ENCODE results near the gene DLX6. TPM values are rescaled to one million over a fixed set of nuclear protein-coding genes. Genes with fewer than 3 reads are reported as not detected.

DLX6 gene
- total RNA-seq, 1 experiment from 2014 or later = 1.3 TPM

DNA sequence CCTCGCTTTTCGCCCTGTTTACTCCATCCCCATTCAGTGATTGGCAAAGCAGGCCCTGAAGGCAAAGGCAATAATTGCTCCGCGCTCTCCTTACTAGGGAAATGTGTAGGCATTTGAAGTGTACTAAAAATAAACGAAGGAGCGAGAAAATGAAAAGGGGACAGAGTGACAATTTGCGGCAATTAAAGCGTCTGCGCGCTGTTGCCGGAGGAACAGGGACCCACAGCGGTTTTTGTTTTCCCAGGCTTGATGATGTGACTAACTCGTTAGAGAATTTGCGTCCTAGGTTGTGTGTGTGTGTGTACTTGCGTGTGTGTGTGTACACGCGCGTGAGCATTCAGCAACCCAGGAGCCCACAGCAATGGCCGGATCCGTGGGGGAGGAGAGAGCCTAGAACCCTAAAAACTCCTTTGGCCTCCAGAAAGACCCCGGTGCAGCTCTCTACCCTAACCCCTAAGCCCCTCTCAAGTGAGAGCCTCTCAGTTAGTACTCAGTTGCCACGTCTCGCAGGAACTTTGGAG is 7.8 kb upstream of the DLX6 start:
- BruUV-seq (replicated peaks) = no TSS peak
- POLR2A ChIA-PET = no interaction called here
- Histone ChIP-seq H3K4me1 (ENCODE audit: control insufficient read depth, insufficient read depth, low read length) (no peaks in the 10 kb centered on the region), H3K36me3 (ENCODE audit: control insufficient read depth, insufficient read depth, low read length) (no peaks in the 10 kb centered on the region), H3K27me3 (ENCODE audit: control insufficient read depth, insufficient read depth, low read length) (no peaks in the 10 kb centered on the region; the same call in 1 of the 2 replicates), H3K27ac (ENCODE audit: low read length) (no peak overlapping the region), H3K9me3 (ENCODE audit: control insufficient read depth, insufficient read depth, low read depth, low read length) (no peaks in the 10 kb centered on the region), H3K4me3 (ENCODE audit: low read depth in 2 of 2, low read length in 2 of 2) (no peak overlapping the region)
- ATAC-seq = no peak
- CTCF ChIA-PET = no interaction called here
- no peak for DNase-seq (ENCODE audit: low read depth, low spot score)
- intact Hi-C loops (cut with micrococcal nuclease; ENCODE audit: unreplicated experiment) = no loop called here
- in situ Hi-C loops (cut with HindIII; ENCODE audit: low pct_unique_long_range_greater_than_20kb, low sequenced_read_pairs) = no loop called here
- TF ChIP-seq, protein P1, sequence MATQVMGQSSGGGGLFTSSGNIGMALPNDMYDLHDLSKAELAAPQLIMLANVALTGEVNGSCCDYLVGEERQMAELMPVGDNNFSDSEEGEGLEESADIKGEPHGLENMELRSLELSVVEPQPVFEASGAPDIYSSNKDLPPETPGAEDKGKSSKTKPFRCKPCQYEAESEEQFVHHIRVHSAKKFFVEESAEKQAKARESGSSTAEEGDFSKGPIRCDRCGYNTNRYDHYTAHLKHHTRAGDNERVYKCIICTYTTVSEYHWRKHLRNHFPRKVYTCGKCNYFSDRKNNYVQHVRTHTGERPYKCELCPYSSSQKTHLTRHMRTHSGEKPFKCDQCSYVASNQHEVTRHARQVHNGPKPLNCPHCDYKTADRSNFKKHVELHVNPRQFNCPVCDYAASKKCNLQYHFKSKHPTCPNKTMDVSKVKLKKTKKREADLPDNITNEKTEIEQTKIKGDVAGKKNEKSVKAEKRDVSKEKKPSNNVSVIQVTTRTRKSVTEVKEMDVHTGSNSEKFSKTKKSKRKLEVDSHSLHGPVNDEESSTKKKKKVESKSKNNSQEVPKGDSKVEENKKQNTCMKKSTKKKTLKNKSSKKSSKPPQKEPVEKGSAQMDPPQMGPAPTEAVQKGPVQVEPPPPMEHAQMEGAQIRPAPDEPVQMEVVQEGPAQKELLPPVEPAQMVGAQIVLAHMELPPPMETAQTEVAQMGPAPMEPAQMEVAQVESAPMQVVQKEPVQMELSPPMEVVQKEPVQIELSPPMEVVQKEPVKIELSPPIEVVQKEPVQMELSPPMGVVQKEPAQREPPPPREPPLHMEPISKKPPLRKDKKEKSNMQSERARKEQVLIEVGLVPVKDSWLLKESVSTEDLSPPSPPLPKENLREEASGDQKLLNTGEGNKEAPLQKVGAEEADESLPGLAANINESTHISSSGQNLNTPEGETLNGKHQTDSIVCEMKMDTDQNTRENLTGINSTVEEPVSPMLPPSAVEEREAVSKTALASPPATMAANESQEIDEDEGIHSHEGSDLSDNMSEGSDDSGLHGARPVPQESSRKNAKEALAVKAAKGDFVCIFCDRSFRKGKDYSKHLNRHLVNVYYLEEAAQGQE (IDR thresholded peaks at IDR 0.05; ENCODE audit: insufficient read depth in 1 of 2, low read depth in 2 of 2, low read length in 1 of 2) = no peak
- TF ChIP-seq TCF7L2 (IDR thresholded peaks at IDR 0.05; ENCODE audit: low read depth, low read length) = no peak
- TF ChIP-seq POLR2AphosphoS5 (IDR thresholded peaks at IDR 0.05; ENCODE audit: low read depth, low read length) = no peak
- TF ChIP-seq, protein P2, sequence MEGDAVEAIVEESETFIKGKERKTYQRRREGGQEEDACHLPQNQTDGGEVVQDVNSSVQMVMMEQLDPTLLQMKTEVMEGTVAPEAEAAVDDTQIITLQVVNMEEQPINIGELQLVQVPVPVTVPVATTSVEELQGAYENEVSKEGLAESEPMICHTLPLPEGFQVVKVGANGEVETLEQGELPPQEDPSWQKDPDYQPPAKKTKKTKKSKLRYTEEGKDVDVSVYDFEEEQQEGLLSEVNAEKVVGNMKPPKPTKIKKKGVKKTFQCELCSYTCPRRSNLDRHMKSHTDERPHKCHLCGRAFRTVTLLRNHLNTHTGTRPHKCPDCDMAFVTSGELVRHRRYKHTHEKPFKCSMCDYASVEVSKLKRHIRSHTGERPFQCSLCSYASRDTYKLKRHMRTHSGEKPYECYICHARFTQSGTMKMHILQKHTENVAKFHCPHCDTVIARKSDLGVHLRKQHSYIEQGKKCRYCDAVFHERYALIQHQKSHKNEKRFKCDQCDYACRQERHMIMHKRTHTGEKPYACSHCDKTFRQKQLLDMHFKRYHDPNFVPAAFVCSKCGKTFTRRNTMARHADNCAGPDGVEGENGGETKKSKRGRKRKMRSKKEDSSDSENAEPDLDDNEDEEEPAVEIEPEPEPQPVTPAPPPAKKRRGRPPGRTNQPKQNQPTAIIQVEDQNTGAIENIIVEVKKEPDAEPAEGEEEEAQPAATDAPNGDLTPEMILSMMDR (IDR thresholded peaks at IDR 0.05) = no peak
- TF ChIP-seq SIN3A (IDR thresholded peaks at IDR 0.05; ENCODE audit: borderline replicate concordance, insufficient read depth, low read depth, low read length) = no peak

DNA sequence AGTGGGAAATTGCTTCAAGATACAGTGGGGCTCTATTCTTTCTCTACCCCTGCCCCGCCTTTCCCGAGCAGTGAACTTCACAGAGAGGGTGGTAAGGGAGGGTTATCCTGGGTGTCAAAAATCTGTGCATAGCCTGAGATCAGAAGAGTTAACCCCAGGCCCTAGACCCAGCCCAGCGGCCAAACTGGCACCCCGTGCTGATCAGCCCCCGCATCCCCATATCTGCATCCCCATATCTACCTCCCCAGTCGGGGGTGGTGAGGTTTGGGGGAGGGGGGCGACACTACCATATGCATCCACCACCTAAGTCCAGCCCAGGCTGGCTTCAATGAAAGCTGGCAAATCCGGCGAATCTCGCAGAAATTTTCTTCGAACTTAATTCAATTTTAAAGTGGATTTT is 7.0 kb upstream of the DLX6 start:
- ATAC-seq (no peak), DNase-seq (ENCODE audit: low read depth, low spot score) (no peak)
- no peak overlapping the region for H3K27ac ChIP-seq (ENCODE audit: low read length)
- in situ Hi-C loops (cut with HindIII; ENCODE audit: low pct_unique_long_range_greater_than_20kb, low sequenced_read_pairs) = no loop called here
- H3K4me3 ChIP-seq (ENCODE audit: low read depth in 2 of 2, low read length in 2 of 2) = no peak overlapping the region
- ChIA-PET POLR2A (no interaction called here), CTCF (no interaction called here)
- no peaks in the 10 kb centered on the region for H3K36me3 ChIP-seq (ENCODE audit: control insufficient read depth, insufficient read depth, low read length)
- TF ChIP-seq TCF7L2 (IDR thresholded peaks at IDR 0.05; ENCODE audit: low read depth, low read length) (no peak), SIN3A (IDR thresholded peaks at IDR 0.05; ENCODE audit: borderline replicate concordance, insufficient read depth, low read depth, low read length) (no peak), POLR2AphosphoS5 (IDR thresholded peaks at IDR 0.05; ENCODE audit: low read depth, low read length) (no peak)
- TF ChIP-seq, protein P1 (IDR thresholded peaks at IDR 0.05; ENCODE audit: insufficient read depth in 1 of 2, low read depth in 2 of 2, low read length in 1 of 2) = no peak
- TF ChIP-seq, protein P2 (IDR thresholded peaks at IDR 0.05) = no peak
- H3K9me3 ChIP-seq (ENCODE audit: control insufficient read depth, insufficient read depth, low read depth, low read length) = no peaks in the 10 kb centered on the region
- no TSS peak for BruUV-seq (replicated peaks)
- H3K27me3 ChIP-seq (ENCODE audit: control insufficient read depth, insufficient read depth, low read length) = no peaks in the 10 kb centered on the region; the same call in 1 of the 2 replicates
- H3K4me1 ChIP-seq (ENCODE audit: control insufficient read depth, insufficient read depth, low read length) = no peaks in the 10 kb centered on the region
- intact Hi-C loops (cut with micrococcal nuclease; ENCODE audit: unreplicated experiment) = no loop called here
